ENCODE results near the gene SLX4IP.
"Not testable (repeated sequence)": the region's sequence is repeated elsewhere in the genome, so short reads cannot be mapped to it uniquely, and the experiment has no call there.

SLX4IP gene

GRCh38 chr20:10578607-10579006 is 143.5 kb downstream of the SLX4IP start:
- Mint-ChIP-seq H3K36me3 (ENCODE audit: insufficient read depth) (peaks cover 5% of the 10 kb centered on the region), H3K27me3 (no peaks in the 10 kb centered on the region), H3K27ac (no peak overlapping the region), H3K9me3 (no peaks in the 10 kb centered on the region), H3K4me1 (ENCODE audit: low read depth in 2 of 2) (peaks cover 0 to 15% of the 10 kb centered on the region in 2 donors), H3K4me3 (no peak overlapping the region)
- DNase-seq (no peak), ATAC-seq (replicated peaks) (no peak)

GRCh38 chr20:10579942-10580341 is 144.8 kb downstream of the SLX4IP start:
- H3K27me3 Mint-ChIP-seq = no peaks in the 10 kb centered on the region
- H3K4me3 Mint-ChIP-seq = no peak overlapping the region
- ATAC-seq (replicated peaks) (no peak), DNase-seq (no peak)
- peaks cover 0 to 15% of the 10 kb centered on the region in 2 donors for H3K4me1 Mint-ChIP-seq (ENCODE audit: low read depth in 2 of 2)
- no peaks in the 10 kb centered on the region for H3K36me3 Mint-ChIP-seq (ENCODE audit: insufficient read depth)
- H3K27ac Mint-ChIP-seq = peak overlapping the region in 1 of 2 donors; percentile 68
- no peaks in the 10 kb centered on the region for H3K9me3 Mint-ChIP-seq

- H3K4me1 Mint-ChIP-seq (ENCODE audit: low read depth in 2 of 2) = peaks cover 0 to 15% of the 10 kb centered on the region in 2 donors
- H3K36me3 Mint-ChIP-seq (ENCODE audit: insufficient read depth) = no peaks in the 10 kb centered on the region
- H3K4me3 Mint-ChIP-seq = no peak overlapping the region
- ATAC-seq (replicated peaks) (no peak), DNase-seq (no peak)
- H3K27ac Mint-ChIP-seq = peak overlapping the region in 1 of 2 donors; percentile 68
- H3K27me3 Mint-ChIP-seq = no peaks in the 10 kb centered on the region
- no peaks in the 10 kb centered on the region for H3K9me3 Mint-ChIP-seq
Observed at GRCh38 chr20:10580700-10581099, 145.6 kb downstream of the SLX4IP start.

- Mint-ChIP-seq H3K27ac (no peak overlapping the region), H3K27me3 (no peaks in the 10 kb centered on the region)
Observed at GRCh38 chr20:10581823-10582222, 146.7 kb downstream of the SLX4IP start.

GRCh38 chr20:10584371-10584770 is 149.3 kb downstream of the SLX4IP start:
- Mint-ChIP-seq H3K4me3 (no peak overlapping the region), H3K9me3 (no peaks in the 10 kb centered on the region), H3K27ac (no peak overlapping the region), H3K36me3 (ENCODE audit: insufficient read depth) (no peaks in the 10 kb centered on the region), H3K4me1 (ENCODE audit: low read depth in 2 of 2) (peaks cover 0 to 3% of the 10 kb centered on the region in 2 donors), H3K27me3 (no peaks in the 10 kb centered on the region)
- no peak for DNase-seq
- ATAC-seq (replicated peaks) = no peak

More at GRCh38 chr20:10581823-10582222, 146.7 kb downstream of the SLX4IP start:
- Mint-ChIP-seq H3K4me3 (no peak overlapping the region), H3K4me1 (ENCODE audit: low read depth in 2 of 2) (peaks cover 0 to 15% of the 10 kb centered on the region in 2 donors), H3K36me3 (ENCODE audit: insufficient read depth) (no peaks in the 10 kb centered on the region), H3K9me3 (no peaks in the 10 kb centered on the region)
- DNase-seq = no peak
- ATAC-seq (replicated peaks) = no peak

GRCh38 chr20:10585308-10585707 is 150.2 kb downstream of the SLX4IP start:
- Mint-ChIP-seq H3K9me3 (no peaks in the 10 kb centered on the region), H3K36me3 (ENCODE audit: insufficient read depth) (no peaks in the 10 kb centered on the region), H3K4me1 (ENCODE audit: low read depth in 2 of 2) (peaks cover 0 to 3% of the 10 kb centered on the region in 2 donors), H3K4me3 (no peak overlapping the region), H3K27ac (no peak overlapping the region), H3K27me3 (no peaks in the 10 kb centered on the region)
- no peak for DNase-seq
- no peak for ATAC-seq (replicated peaks)

- no peaks in the 10 kb centered on the region for H3K27me3 Mint-ChIP-seq
- no peak overlapping the region for H3K27ac Mint-ChIP-seq
- no peak overlapping the region for H3K4me3 Mint-ChIP-seq
Observed at GRCh38 chr20:10586296-10586695, 151.2 kb downstream of the SLX4IP start.

GRCh38 chr20:10590446-10590845 is 155.3 kb downstream of the SLX4IP start:
- H3K27ac Mint-ChIP-seq; H3K27me3 Mint-ChIP-seq; H3K9me3 Mint-ChIP-seq; DNase-seq; H3K4me3 Mint-ChIP-seq; ATAC-seq (replicated peaks); H3K4me1 Mint-ChIP-seq (ENCODE audit: low read depth in 2 of 2); H3K36me3 Mint-ChIP-seq (ENCODE audit: insufficient read depth): not testable (repeated sequence)

More at GRCh38 chr20:10586296-10586695, 151.2 kb downstream of the SLX4IP start:
- H3K4me1 Mint-ChIP-seq (ENCODE audit: low read depth in 2 of 2) = peaks cover 0 to 3% of the 10 kb centered on the region in 2 donors
- DNase-seq (no peak), ATAC-seq (replicated peaks) (no peak)
- no peaks in the 10 kb centered on the region for H3K9me3 Mint-ChIP-seq
- H3K36me3 Mint-ChIP-seq (ENCODE audit: insufficient read depth) = no peaks in the 10 kb centered on the region

GRCh38 chr20:10590950-10591671 is 156.0 kb downstream of the SLX4IP start:
- Mint-ChIP-seq H3K27ac (peak overlapping the region in 1 of 2 donors; percentile 46), H3K27me3 (no peaks in the 10 kb centered on the region), H3K4me1 (ENCODE audit: low read depth in 2 of 2) (peaks cover 3 to 7% of the 10 kb centered on the region in 2 donors), H3K4me3 (no peak overlapping the region), H3K9me3 (no peaks in the 10 kb centered on the region), H3K36me3 (ENCODE audit: insufficient read depth) (no peaks in the 10 kb centered on the region)
- DNase-seq (no peak), ATAC-seq (replicated peaks) (no peak)

GRCh38 chr20:10591946-10592521 is 156.9 kb downstream of the SLX4IP start:
- Mint-ChIP-seq H3K27ac (no peak overlapping the region), H3K4me1 (ENCODE audit: low read depth in 2 of 2) (peaks cover 3 to 7% of the 10 kb centered on the region in 2 donors), H3K27me3 (no peaks in the 10 kb centered on the region), H3K36me3 (ENCODE audit: insufficient read depth) (no peaks in the 10 kb centered on the region), H3K4me3 (no peak overlapping the region), H3K9me3 (no peaks in the 10 kb centered on the region)
- ATAC-seq (replicated peaks) (no peak), DNase-seq (no peak)

GRCh38 chr20:10594296-10594868 is 159.3 kb downstream of the SLX4IP start:
- ATAC-seq (replicated peaks) = no peak
- DNase-seq = no peak
- H3K4me1 Mint-ChIP-seq (ENCODE audit: low read depth in 2 of 2) = peaks cover 3 to 7% of the 10 kb centered on the region in 2 donors
- no peak overlapping the region for H3K4me3 Mint-ChIP-seq
- no peaks in the 10 kb centered on the region for H3K9me3 Mint-ChIP-seq
- no peak overlapping the region for H3K27ac Mint-ChIP-seq
- no peaks in the 10 kb centered on the region for H3K27me3 Mint-ChIP-seq
- H3K36me3 Mint-ChIP-seq (ENCODE audit: insufficient read depth) = no peaks in the 10 kb centered on the region

- ATAC-seq (replicated peaks) = no peak
- Mint-ChIP-seq H3K9me3 (no peaks in the 10 kb centered on the region), H3K27ac (no peak overlapping the region), H3K4me1 (ENCODE audit: low read depth in 2 of 2) (peaks cover 3 to 7% of the 10 kb centered on the region in 2 donors), H3K27me3 (no peaks in the 10 kb centered on the region), H3K36me3 (ENCODE audit: insufficient read depth) (no peaks in the 10 kb centered on the region), H3K4me3 (no peak overlapping the region)
- no peak for DNase-seq
Observed at GRCh38 chr20:10595266-10595665, 160.2 kb downstream of the SLX4IP start.

GRCh38 chr20:10595985-10596384 is 160.9 kb downstream of the SLX4IP start:
- Mint-ChIP-seq H3K27me3 (no peaks in the 10 kb centered on the region), H3K9me3 (no peaks in the 10 kb centered on the region), H3K4me3 (no peak overlapping the region), H3K27ac (peak overlapping the region in 1 of 2 donors; percentile 53), H3K4me1 (ENCODE audit: low read depth in 2 of 2) (peaks cover 3 to 7% of the 10 kb centered on the region in 2 donors), H3K36me3 (ENCODE audit: insufficient read depth) (peaks cover 1% of the 10 kb centered on the region)
- DNase-seq (no peak), ATAC-seq (replicated peaks) (no peak)

- Mint-ChIP-seq H3K27ac (no peak overlapping the region), H3K27me3 (no peaks in the 10 kb centered on the region), H3K4me3 (no peak overlapping the region), H3K9me3 (no peaks in the 10 kb centered on the region), H3K4me1 (ENCODE audit: low read depth in 2 of 2) (peaks cover 3 to 4% of the 10 kb centered on the region in 2 donors), H3K36me3 (ENCODE audit: insufficient read depth) (peaks cover 5% of the 10 kb centered on the region)
- DNase-seq (no peak), ATAC-seq (replicated peaks) (no peak)
Observed at GRCh38 chr20:10596710-10597121, 161.6 kb downstream of the SLX4IP start.

Measured in effector memory CD8-positive, alpha-beta T cell (primary cell).